SK-N-MC (cell line): Measurements from ENCODE around the gene YPEL2.
"Not testable (repeated sequence)": the region's sequence is repeated elsewhere in the genome, so short reads cannot be mapped to it uniquely, and the experiment has no call there.

Experiments used
- DNase-seq: peaks from one replicate; pipeline ENCODE4 v3.0.0-alpha.2; 2011; ENCODE audit warnings: low read depth, low spot score
- H3K27ac ChIP-seq: fragments of 200-600 bp; sonication (generic); 2 replicates; pipeline ENCODE4 v1.5.1; 2016; ENCODE audit warnings: mixed run types
- H3K36me3 ChIP-seq: fragments of 200-600 bp; sonication (generic); 2 replicates; pipeline ENCODE4 v1.6.1; 2017; ENCODE audit warnings: antibody characterized with exemption, low read length, mixed read lengths; ENCODE audit not compliant: insufficient read depth
- H3K4me3 ChIP-seq: fragments of 200-600 bp; sonication (generic); 2 replicates; pipeline ENCODE4 v1.5.1; 2016
- H3K9ac ChIP-seq: fragments of 200-600 bp; sonication (generic); 2 replicates; pipeline ENCODE4 v1.8.0; 2017; ENCODE audit warnings: mixed run types, mixed read lengths; ENCODE audit not compliant: insufficient read length
- H3K9me3 ChIP-seq: fragments of 200-600 bp; sonication (generic); 2 replicates; pipeline ENCODE4 v1.6.1; 2017; ENCODE audit warnings: low read depth, mild to moderate bottlenecking, antibody characterized with exemption, low read length, moderate library complexity, mixed read lengths
- EZH2 ChIP-seq: fragments of 200-600 bp; sonication (generic); IDR thresholded peaks from one replicate; pipeline ENCODE4 v1.6.1; 2017; ENCODE audit warnings: antibody characterized with exemption
- FOXP2 ChIP-seq: optimal IDR thresholded peaks from 2 replicates; pipeline ENCODE3; 2011; ENCODE audit warnings: mild to moderate bottlenecking, moderate library complexity; ENCODE audit not compliant: insufficient read depth; ENCODE audit errors: extremely low read length, control extremely low read depth
- POLR2AphosphoS5 ChIP-seq: IDR thresholded peaks from 2 replicates; pipeline ENCODE4 v1.6.1; 2012; ENCODE audit warnings: mild to moderate bottlenecking, low read depth, low read length, borderline replicate concordance

Gene YPEL2

GRCh38 chr17:59389066-59389465 is 57.6 kb downstream of the YPEL2 start:
- Histone ChIP-seq H3K9ac (no peak overlapping the region), H3K4me3 (no peak overlapping the region), H3K27ac (no peak overlapping the region), H3K36me3 (no peaks in the 10 kb centered on the region), H3K9me3 (no peaks in the 10 kb centered on the region)
- TF ChIP-seq EZH2 (no peak), POLR2AphosphoS5 (no peak), FOXP2 (no peak)
- DNase-seq, result no peak

- no peak overlapping the region for H3K9ac ChIP-seq
- no peak for DNase-seq
- no peak for TF ChIP-seq EZH2
- TF ChIP-seq FOXP2, result no peak
- no peak for TF ChIP-seq POLR2AphosphoS5
These were observed 59.6 kb downstream of the YPEL2 start for GRCh38 chr17:59391021-59391420.

GRCh38 chr17:59392973-59393679 is 61.7 kb downstream of the YPEL2 start:
- TF ChIP-seq FOXP2, result no peak
- no peak for TF ChIP-seq POLR2AphosphoS5
- TF ChIP-seq EZH2, result no peak
- H3K9ac ChIP-seq, result no peak overlapping the region
- no peak for DNase-seq
- H3K9me3 ChIP-seq, result no peaks in the 10 kb centered on the region
- no peak overlapping the region for H3K4me3 ChIP-seq
- H3K36me3 ChIP-seq, result no peaks in the 10 kb centered on the region
- H3K27ac ChIP-seq, result no peak overlapping the region

More at GRCh38 chr17:59391021-59391420, 59.6 kb downstream of the YPEL2 start:
- H3K9me3 ChIP-seq, result no peaks in the 10 kb centered on the region
- H3K27ac ChIP-seq, result no peak overlapping the region
- H3K36me3 ChIP-seq, result no peaks in the 10 kb centered on the region
- no peak overlapping the region for H3K4me3 ChIP-seq

GRCh38 chr17:59393742-59394410 is 62.4 kb downstream of the YPEL2 start:
- not testable (repeated sequence) for H3K27ac ChIP-seq, H3K36me3 ChIP-seq, DNase-seq, H3K4me3 ChIP-seq, H3K9ac ChIP-seq, H3K9me3 ChIP-seq

GRCh38 chr17:59396134-59396826 is 64.8 kb downstream of the YPEL2 start:
- no peak overlapping the region for H3K9ac ChIP-seq
- TF ChIP-seq EZH2 (no peak), POLR2AphosphoS5 (no peak), FOXP2 (no peak)
- no peak for DNase-seq
- H3K9me3 ChIP-seq, result no peaks in the 10 kb centered on the region
- no peak overlapping the region; the same call in 1 of the 2 replicates for H3K27ac ChIP-seq
- no peak overlapping the region for H3K4me3 ChIP-seq
- no peaks in the 10 kb centered on the region for H3K36me3 ChIP-seq

GRCh38 chr17:59397316-59398073 is 66.0 kb downstream of the YPEL2 start:
- H3K27ac ChIP-seq, result no peak overlapping the region
- no peaks in the 10 kb centered on the region for H3K36me3 ChIP-seq
- H3K4me3 ChIP-seq, result no peak overlapping the region
- TF ChIP-seq EZH2 (no peak), FOXP2 (no peak), POLR2AphosphoS5 (no peak)
- H3K9ac ChIP-seq, result no peak overlapping the region
- no peaks in the 10 kb centered on the region for H3K9me3 ChIP-seq
- DNase-seq, result no peak

GRCh38 chr17:59399914-59400313 is 68.5 kb downstream of the YPEL2 start:
- Histone ChIP-seq H3K27ac (no peak overlapping the region), H3K9me3 (no peaks in the 10 kb centered on the region), H3K9ac (no peak overlapping the region), H3K4me3 (no peak overlapping the region), H3K36me3 (no peaks in the 10 kb centered on the region)
- no peak for TF ChIP-seq EZH2
- no peak for TF ChIP-seq FOXP2
- TF ChIP-seq POLR2AphosphoS5, result no peak
- DNase-seq, result no peak

GRCh38 chr17:59400858-59401257 is 69.4 kb downstream of the YPEL2 start:
- peak overlapping the region; percentile 32; the same call in 1 of the 2 replicates for H3K4me3 ChIP-seq
- no peak for DNase-seq
- H3K36me3 ChIP-seq, result no peaks in the 10 kb centered on the region
- H3K9ac ChIP-seq, result peak overlapping the region; percentile 45
- no peak overlapping the region; the same call in 1 of the 2 replicates for H3K27ac ChIP-seq
- TF ChIP-seq FOXP2, result no peak
- no peak for TF ChIP-seq POLR2AphosphoS5
- no peak for TF ChIP-seq EZH2
- H3K9me3 ChIP-seq, result no peaks in the 10 kb centered on the region
